COLO668 (cell line): Measurements from ENCODE around the gene TRPM2.
"Not testable (repeated sequence)": the region's sequence is repeated elsewhere in the genome, so short reads cannot be mapped to it uniquely, and the experiment has no call there.

Source experiments
- DNase-seq: peaks from one replicate; lab custom pipeline; 2025; ENCODE audit not compliant: unreplicated experiment; lab: John Stamatoyannopoulos, UW

TRPM2 gene

GRCh38 chr21:44391345-44392091 lies 38.1 kb downstream of the TRPM2 start:
- DNase-seq, result no peak

- no peak for DNase-seq
Measured at GRCh38 chr21:44392185-44392584, 38.8 kb downstream of the TRPM2 start.

- no peak for DNase-seq
Measured at GRCh38 chr21:44392916-44393315, 39.5 kb downstream of the TRPM2 start.

- no peak for DNase-seq
Measured at GRCh38 chr21:44394733-44395132, 41.3 kb downstream of the TRPM2 start.

- DNase-seq, result no peak
Measured at GRCh38 chr21:44395260-44395659, 41.8 kb downstream of the TRPM2 start.

- DNase-seq, result not testable (repeated sequence)
Measured at GRCh38 chr21:44396803-44397202, 43.4 kb downstream of the TRPM2 start.

- DNase-seq, result no peak
Measured at GRCh38 chr21:44397431-44398031, 44.1 kb downstream of the TRPM2 start.

- DNase-seq, result no peak
Measured at GRCh38 chr21:44398499-44398898, 45.1 kb downstream of the TRPM2 start.

GRCh38 chr21:44399151-44399954 lies 45.9 kb downstream of the TRPM2 start:
- DNase-seq, result no peak

- DNase-seq, result no peak
Measured at GRCh38 chr21:44399955-44400790, 46.8 kb downstream of the TRPM2 start.

GRCh38 chr21:44400791-44401385 lies 47.5 kb downstream of the TRPM2 start:
- DNase-seq, result no peak

GRCh38 chr21:44401386-44402160 lies 48.2 kb downstream of the TRPM2 start:
- DNase-seq, result no peak

GRCh38 chr21:44402323-44403105 lies 49.1 kb downstream of the TRPM2 start:
- no peak for DNase-seq

- DNase-seq, result no peak
Measured at GRCh38 chr21:44403106-44404020, 49.9 kb downstream of the TRPM2 start.

- not testable (repeated sequence) for DNase-seq
Measured at GRCh38 chr21:44404482-44404881, 51.1 kb downstream of the TRPM2 start.

GRCh38 chr21:44405091-44405947 lies 51.9 kb downstream of the TRPM2 start:
- DNase-seq, result no peak
